OCI-LY1 (cell line): Measurements from ENCODE around the gene EIF2B4.

ENCODE experiments used
- H2AFZ ChIP-seq: fragments of 200-600 bp; sonication (generic), shearing (Covaris generic); 2 replicates; pipeline ENCODE4 v1.6.0; 2014; ENCODE audit warnings: antibody characterized with exemption, mild to moderate bottlenecking, low read length
- H3F3A ChIP-seq: fragments of 200-600 bp; sonication (generic), shearing (Covaris generic); 2 replicates; pipeline ENCODE4 v1.6.0; 2014; ENCODE audit warnings: mild to moderate bottlenecking, antibody characterized with exemption, low read length, moderate library complexity; ENCODE audit not compliant: insufficient read depth
- H3K27ac ChIP-seq: fragments of 200-600 bp; sonication (generic); 2 replicates; pipeline ENCODE4 v1.5.1; 2014; ENCODE audit warnings: low read length, mixed run types, mild to moderate bottlenecking, low read depth; ENCODE audit not compliant: poor library complexity, severe bottlenecking
- H3K27me3 ChIP-seq: fragments of 200-600 bp; sonication (generic); 2 replicates; pipeline ENCODE4 v1.6.0; 2014; ENCODE audit warnings: antibody characterized with exemption, mild to moderate bottlenecking, low read length, moderate library complexity; ENCODE audit not compliant: insufficient read depth
- H3K36me3 ChIP-seq: fragments of 200-600 bp; sonication (generic); 2 replicates; pipeline ENCODE4 v1.6.1; 2014; ENCODE audit warnings: mild to moderate bottlenecking, antibody characterized with exemption, low read length, moderate library complexity, mixed read lengths; ENCODE audit not compliant: insufficient read depth
- H3K4me1 ChIP-seq: fragments of 200-600 bp; sonication (generic); 2 replicates; pipeline ENCODE4 v1.5.1; 2014; ENCODE audit warnings: mild to moderate bottlenecking, low read length, moderate library complexity; ENCODE audit not compliant: insufficient read depth, severe bottlenecking
- H3K4me2 ChIP-seq: fragments of 200-600 bp; sonication (generic), shearing (Covaris generic); 2 replicates; pipeline ENCODE4 v1.6.1; 2014; ENCODE audit warnings: low read length
- H3K4me3 ChIP-seq: fragments of 200-600 bp; sonication (generic); 2 replicates; pipeline ENCODE4 v1.5.1; 2014; ENCODE audit warnings: low read length, low read depth, mild to moderate bottlenecking, mixed read lengths; ENCODE audit not compliant: poor library complexity, severe bottlenecking
- H3K79me2 ChIP-seq: fragments of 200-600 bp; shearing (Covaris generic); 2 replicates; pipeline ENCODE4 v1.6.1; 2016; ENCODE audit warnings: mixed run types, low read length, mixed read lengths; ENCODE audit not compliant: insufficient read depth
- H3K9ac ChIP-seq: fragments of 200-600 bp; sonication (generic), shearing (Covaris generic); 2 replicates; pipeline ENCODE4 v1.6.1; 2014; ENCODE audit warnings: mild to moderate bottlenecking, low read length, mixed read lengths
- H3K9me2 ChIP-seq: fragments of 200-600 bp; sonication (generic), shearing (Covaris generic); 2 replicates; pipeline ENCODE4 v1.6.1; 2014; ENCODE audit warnings: low read depth, mild to moderate bottlenecking, low read length, mixed read lengths
- H3K9me3 ChIP-seq: fragments of 200-600 bp; shearing (Covaris generic); 2 replicates; pipeline ENCODE4 v1.6.1; 2014; ENCODE audit warnings: low read length, mixed read lengths
- H4K20me1 ChIP-seq: fragments of 200-600 bp; sonication (generic), shearing (Covaris generic); 2 replicates; pipeline ENCODE4 v1.6.0; 2016; ENCODE audit warnings: mild to moderate bottlenecking, low read length; ENCODE audit not compliant: insufficient read depth
- CTCF ChIP-seq: fragments of 200-600 bp; sonication (generic), shearing (Covaris generic); IDR thresholded peaks from 2 replicates; pipeline ENCODE4 v1.5.1; 2017; ENCODE audit warnings: mild to moderate bottlenecking, antibody characterized with exemption, low read length, moderate library complexity, mixed read lengths
- EZH2 ChIP-seq: fragments of 200-600 bp; sonication (generic), shearing (Covaris generic); IDR thresholded peaks from 2 replicates; pipeline ENCODE4 v1.8.0; 2017; ENCODE audit warnings: borderline replicate concordance, mixed run types, mild to moderate bottlenecking, antibody characterized with exemption, low read length, moderate library complexity, mixed read lengths

EIF2B4 gene

GRCh38 chr2:27379836-27380625, 9.9 kb upstream of the EIF2B4 start:
- Histone ChIP-seq H3K9ac (peak overlapping the region; percentile 96), H3K79me2 (no peaks in the 10 kb centered on the region), H3K36me3 (peaks cover 90% of the 10 kb centered on the region), H3K9me3 (no peaks in the 10 kb centered on the region), H2AFZ (no peak overlapping the region), H3K27ac (peak overlapping the region; percentile 86), H3K9me2 (no peaks in the 10 kb centered on the region), H3K4me3 (peak overlapping the region; percentile 86), H3K27me3 (no peaks in the 10 kb centered on the region), H4K20me1 (no peaks in the 10 kb centered on the region), H3K4me1 (peaks cover 25% of the 10 kb centered on the region), H3K4me2 (peak overlapping the region; percentile 97), H3F3A (0 out of 2 replicates have a peak, but pooled peaks cover 2% of the 10 kb centered on the region)
- TF ChIP-seq EZH2 (no peak), CTCF (no peak)

DNA sequence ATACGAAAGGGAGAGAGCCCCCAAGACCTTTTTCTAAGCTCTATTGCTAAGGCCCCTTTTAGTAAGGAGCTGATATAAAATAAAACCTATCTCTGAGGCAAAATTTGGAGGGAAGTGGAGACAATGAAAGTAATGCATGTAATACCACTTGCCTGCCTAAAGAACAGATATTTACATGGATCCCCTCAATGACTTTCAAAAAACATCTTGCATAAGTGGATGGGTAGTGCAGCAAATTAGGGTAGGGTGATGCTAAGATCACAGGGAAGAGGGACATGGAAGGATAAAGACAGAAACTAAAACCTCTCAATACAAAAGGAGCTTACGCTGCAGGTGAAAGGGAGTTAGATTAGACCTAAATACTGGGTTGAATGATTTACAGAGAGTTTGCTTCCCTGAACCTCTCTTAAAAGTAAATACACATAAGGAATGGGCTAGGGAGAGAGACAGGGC, 9.3 kb upstream of the EIF2B4 start:
- peak overlapping the region; percentile 86 for H3K27ac ChIP-seq

DNA sequence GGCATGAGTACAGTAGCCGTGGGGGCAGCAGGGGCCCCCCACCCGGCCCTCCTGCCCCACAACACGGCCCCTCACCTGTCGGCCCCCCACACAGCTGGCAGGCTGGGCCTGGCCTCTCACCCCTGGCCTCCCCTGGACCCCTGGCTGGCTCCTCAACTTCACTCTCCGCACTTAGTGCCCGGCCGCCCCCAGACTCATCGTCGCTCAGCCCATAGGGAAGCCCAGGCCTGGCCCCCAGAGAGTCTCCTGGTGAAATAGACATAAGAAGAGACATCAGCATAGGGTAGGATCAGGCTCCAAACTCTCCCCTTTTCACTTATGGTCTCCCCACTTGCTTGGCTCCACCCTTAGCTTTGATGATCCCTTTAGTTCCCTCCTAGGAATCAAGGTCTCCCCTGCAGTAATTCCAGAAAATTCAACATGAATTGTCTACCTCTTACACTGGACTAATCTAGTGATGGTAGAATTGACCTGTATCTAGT, 8.7 kb upstream of the EIF2B4 start:
- Histone ChIP-seq H3K79me2 (no peaks in the 10 kb centered on the region), H3K4me2 (peak overlapping the region; percentile 97), H3K4me1 (peaks cover 25% of the 10 kb centered on the region), H3K27ac (peak overlapping the region; percentile 86), H3F3A (0 out of 2 replicates have a peak, but pooled peaks cover 2% of the 10 kb centered on the region), H3K9ac (peak overlapping the region; percentile 96; the same call in 1 of the 2 replicates), H3K4me3 (peak overlapping the region; percentile 86), H3K9me3 (no peaks in the 10 kb centered on the region), H2AFZ (no peak overlapping the region), H3K36me3 (peaks cover 90% of the 10 kb centered on the region), H4K20me1 (no peaks in the 10 kb centered on the region), H3K9me2 (no peaks in the 10 kb centered on the region), H3K27me3 (no peaks in the 10 kb centered on the region)
- no peak for TF ChIP-seq EZH2
- TF ChIP-seq CTCF: no peak

More for the DNA sequence above, 9.3 kb upstream of the EIF2B4 start:
- Histone ChIP-seq H3K27me3 (no peaks in the 10 kb centered on the region), H3K4me2 (peak overlapping the region; percentile 97), H2AFZ (no peak overlapping the region), H3K9me2 (no peaks in the 10 kb centered on the region), H3K79me2 (no peaks in the 10 kb centered on the region), H3K4me3 (peak overlapping the region; percentile 86), H3F3A (0 out of 2 replicates have a peak, but pooled peaks cover 2% of the 10 kb centered on the region), H3K36me3 (peaks cover 90% of the 10 kb centered on the region), H3K9me3 (no peaks in the 10 kb centered on the region), H4K20me1 (no peaks in the 10 kb centered on the region), H3K4me1 (peaks cover 25% of the 10 kb centered on the region), H3K9ac (peak overlapping the region; percentile 96)
- TF ChIP-seq EZH2 (no peak), CTCF (no peak)
